Mesendoderm (in vitro differentiated cells): Measurements from ENCODE around the gene SLC26A1.

Experiments
- DNase-seq: peaks from one replicate; pipeline ENCODE4 v3.0.0; 2013
- H2AK5ac ChIP-seq: 2 replicates; pipeline ENCODE4 v1.6.1; 2013; ENCODE audit warnings: low read length, inconsistent platforms
- H2BK120ac ChIP-seq: 2 replicates; pipeline ENCODE4 v1.6.1; 2013; ENCODE audit warnings: low read depth, mild to moderate bottlenecking, low read length, moderate library complexity, mixed read lengths
- H2BK15ac ChIP-seq: replicated peaks from 2 replicates; pipeline ENCODE4 v1.6.1; 2013; ENCODE audit warnings: low read depth, mild to moderate bottlenecking, moderate library complexity
- H2BK5ac ChIP-seq: 2 replicates; pipeline ENCODE4 v1.6.1; 2013; ENCODE audit warnings: low read length, inconsistent platforms
- H3K18ac ChIP-seq: 2 replicates; pipeline ENCODE4 v1.6.1; 2013; ENCODE audit warnings: mild to moderate bottlenecking, low read length, mixed read lengths
- H3K23ac ChIP-seq: one replicate; pipeline ENCODE4 v1.6.1; 2013; ENCODE audit warnings: low read length
- H3K27ac ChIP-seq: 2 replicates; pipeline ENCODE4 v1.5.1; 2013; ENCODE audit warnings: low read depth, mild to moderate bottlenecking, inconsistent platforms, low read length, moderate library complexity
- H3K27me3 ChIP-seq: 2 replicates; pipeline ENCODE4 v1.6.1; 2013; ENCODE audit warnings: low read length, control low read depth, mild to moderate bottlenecking, inconsistent platforms; ENCODE audit not compliant: insufficient read depth, poor library complexity
- H3K36me3 ChIP-seq: 2 replicates; pipeline ENCODE4 v1.6.1; 2013; ENCODE audit warnings: low read length, inconsistent platforms; ENCODE audit not compliant: control insufficient read depth, insufficient read depth
- H3K4ac ChIP-seq: one replicate; pipeline ENCODE4 v1.6.1; 2013; ENCODE audit warnings: low read depth, mild to moderate bottlenecking, low read length, moderate library complexity
- H3K4me1 ChIP-seq: 2 replicates; pipeline ENCODE4 v1.6.1; 2013; ENCODE audit warnings: low read depth, low read length, inconsistent platforms; ENCODE audit not compliant: control insufficient read depth
- H3K4me2 ChIP-seq: 2 replicates; pipeline ENCODE4 v1.6.1; 2013; ENCODE audit warnings: low read length
- H3K4me3 ChIP-seq: 2 replicates; pipeline ENCODE4 v1.5.1; 2013; ENCODE audit warnings: mild to moderate bottlenecking, low read length
- H3K56ac ChIP-seq: one replicate; pipeline ENCODE4 v1.6.1; 2013; ENCODE audit warnings: low read length
- H3K79me1 ChIP-seq: 2 replicates; pipeline ENCODE4 v1.6.1; 2013; ENCODE audit warnings: low read length, inconsistent platforms
- H3K79me2 ChIP-seq: 2 replicates; pipeline ENCODE4 v1.6.1; 2013; ENCODE audit warnings: mild to moderate bottlenecking, low read length; ENCODE audit not compliant: control insufficient read depth, insufficient read depth
- H3K9ac ChIP-seq: 2 replicates; pipeline ENCODE4 v1.6.1; 2013; ENCODE audit warnings: low read length, inconsistent platforms
- H4K5ac ChIP-seq: one replicate; pipeline ENCODE4 v1.6.1; 2013; ENCODE audit warnings: low read length
- H4K8ac ChIP-seq: one replicate; pipeline ENCODE4 v1.6.1; 2013; ENCODE audit warnings: low read depth, mild to moderate bottlenecking, control low read depth, low read length, moderate library complexity
- WGBS: extraction: QIAGEN DNeasy Blood & Tissue Kit; methylation state at CpG from one replicate; pipeline ENCODE4 v1.1.7; 2013; ENCODE audit warnings: low lambda C conversion rate, missing lambda C conversion rate; ENCODE audit not compliant: insufficient coverage; ENCODE audit errors: extremely low coverage; 5-methylcytosine and 5-hydroxymethylcytosine counted together

The SLC26A1 gene

GRCh38 chr4:961351-962230, 31.6 kb downstream of the SLC26A1 start:
- H3K56ac ChIP-seq: no peak overlapping the region
- H3K4me1 ChIP-seq: no peaks in the 10 kb centered on the region
- WGBS: no CpG with 5 or more reads among the region's 52 CpGs
- H2BK120ac ChIP-seq: no peak overlapping the region
- H3K4me2 ChIP-seq: no peak overlapping the region
- H3K9ac ChIP-seq: no peak overlapping the region
- no peak overlapping the region for H4K5ac ChIP-seq
- DNase-seq: no peak
- no peak overlapping the region for H2AK5ac ChIP-seq
- H3K27me3 ChIP-seq: no peaks in the 10 kb centered on the region
- H3K23ac ChIP-seq: no peak overlapping the region
- H3K27ac ChIP-seq: no peak overlapping the region
- no peaks in the 10 kb centered on the region for H3K79me2 ChIP-seq
- H2BK5ac ChIP-seq: no peak overlapping the region
- no peak overlapping the region for H2BK15ac ChIP-seq
- no peak overlapping the region for H3K4ac ChIP-seq
- no peak overlapping the region for H3K4me3 ChIP-seq
- no peak overlapping the region for H3K18ac ChIP-seq
- no peaks in the 10 kb centered on the region for H3K36me3 ChIP-seq
- H3K79me1 ChIP-seq: no peaks in the 10 kb centered on the region
- H4K8ac ChIP-seq: no peak overlapping the region

GRCh38 chr4:960636-961350, 32.4 kb downstream of the SLC26A1 start:
- Histone ChIP-seq H3K36me3 (no peaks in the 10 kb centered on the region), H3K18ac (no peak overlapping the region), H3K27ac (no peak overlapping the region), H3K79me1 (no peaks in the 10 kb centered on the region), H3K4me3 (no peak overlapping the region), H4K5ac (no peak overlapping the region), H3K9ac (no peak overlapping the region), H3K79me2 (no peaks in the 10 kb centered on the region), H2BK5ac (no peak overlapping the region), H4K8ac (no peak overlapping the region), H3K56ac (no peak overlapping the region), H3K4ac (no peak overlapping the region), H2AK5ac (no peak overlapping the region), H2BK15ac (no peak overlapping the region), H3K4me1 (no peaks in the 10 kb centered on the region), H2BK120ac (no peak overlapping the region), H3K4me2 (no peak overlapping the region), H3K27me3 (no peaks in the 10 kb centered on the region), H3K23ac (no peak overlapping the region)
- DNase-seq: no peak
- WGBS: no CpG with 5 or more reads among the region's 35 CpGs

GRCh38 chr4:960140-960635, 33.0 kb downstream of the SLC26A1 start:
- H3K79me1 ChIP-seq: no peaks in the 10 kb centered on the region
- H3K4me3 ChIP-seq: no peak overlapping the region
- no peak overlapping the region for H2BK15ac ChIP-seq
- no peak overlapping the region for H3K27ac ChIP-seq
- H3K4me1 ChIP-seq: no peaks in the 10 kb centered on the region
- no peak overlapping the region for H3K56ac ChIP-seq
- H2AK5ac ChIP-seq: no peak overlapping the region
- DNase-seq: no peak
- H3K9ac ChIP-seq: no peak overlapping the region
- no peak overlapping the region for H3K4ac ChIP-seq
- no peaks in the 10 kb centered on the region for H3K27me3 ChIP-seq
- H3K4me2 ChIP-seq: no peak overlapping the region
- H4K8ac ChIP-seq: no peak overlapping the region
- H2BK120ac ChIP-seq: no peak overlapping the region
- H3K23ac ChIP-seq: no peak overlapping the region
- no CpG with 5 or more reads among the region's 16 CpGs for WGBS
- H3K79me2 ChIP-seq: no peaks in the 10 kb centered on the region
- no peak overlapping the region for H2BK5ac ChIP-seq
- no peaks in the 10 kb centered on the region for H3K36me3 ChIP-seq
- H4K5ac ChIP-seq: no peak overlapping the region
- H3K18ac ChIP-seq: no peak overlapping the region

GRCh38 chr4:959338-960139, 33.7 kb downstream of the SLC26A1 start:
- no peaks in the 10 kb centered on the region for H3K79me2 ChIP-seq

GRCh38 chr4:958696-959337, 34.4 kb downstream of the SLC26A1 start:
- no peaks in the 10 kb centered on the region for H3K79me1 ChIP-seq
- H3K27ac ChIP-seq: no peak overlapping the region
- H3K56ac ChIP-seq: no peak overlapping the region
- H3K36me3 ChIP-seq: no peaks in the 10 kb centered on the region
- H2AK5ac ChIP-seq: no peak overlapping the region
- H2BK15ac ChIP-seq: no peak overlapping the region
- no peak overlapping the region for H4K8ac ChIP-seq
- H3K4me2 ChIP-seq: no peak overlapping the region
- no peak overlapping the region for H3K4me3 ChIP-seq
- H4K5ac ChIP-seq: no peak overlapping the region
- no CpG with 5 or more reads among the region's 17 CpGs for WGBS
- H3K27me3 ChIP-seq: no peaks in the 10 kb centered on the region
- H2BK5ac ChIP-seq: no peak overlapping the region
- no peak overlapping the region for H3K4ac ChIP-seq
- H3K23ac ChIP-seq: no peak overlapping the region
- no peak overlapping the region for H3K18ac ChIP-seq
- no peak overlapping the region for H2BK120ac ChIP-seq
- DNase-seq: no peak
- no peaks in the 10 kb centered on the region for H3K79me2 ChIP-seq
- H3K4me1 ChIP-seq: no peaks in the 10 kb centered on the region
- no peak overlapping the region for H3K9ac ChIP-seq

More at GRCh38 chr4:959338-960139, 33.7 kb downstream of the SLC26A1 start:
- H3K18ac ChIP-seq: no peak overlapping the region
- H3K9ac ChIP-seq: no peak overlapping the region
- no peak overlapping the region for H3K56ac ChIP-seq
- DNase-seq: no peak
- no CpG with 5 or more reads among the region's 24 CpGs for WGBS
- H3K36me3 ChIP-seq: no peaks in the 10 kb centered on the region
- no peaks in the 10 kb centered on the region for H3K27me3 ChIP-seq
- H3K79me1 ChIP-seq: no peaks in the 10 kb centered on the region
- no peak overlapping the region for H3K4me2 ChIP-seq
- H3K4me1 ChIP-seq: no peaks in the 10 kb centered on the region
- no peak overlapping the region for H4K8ac ChIP-seq
- H2BK120ac ChIP-seq: no peak overlapping the region
- no peak overlapping the region for H2AK5ac ChIP-seq
- H2BK15ac ChIP-seq: no peak overlapping the region
- H3K4ac ChIP-seq: no peak overlapping the region
- no peak overlapping the region for H3K4me3 ChIP-seq
- no peak overlapping the region for H3K23ac ChIP-seq
- no peak overlapping the region for H4K5ac ChIP-seq
- no peak overlapping the region for H3K27ac ChIP-seq
- H2BK5ac ChIP-seq: no peak overlapping the region
